Forelimb muscle (tissue), 1 donor: ENCODE data around the gene DIAPH2. TPM values are rescaled to one million over a fixed set of nuclear protein-coding genes. Genes with fewer than 3 reads are reported as not detected.

Source experiments
- DNase-seq: peaks from one replicate; pipeline ENCODE4 v3.0.0-alpha.2; 2013; ENCODE audit warnings: low read depth
- polyA plus RNA-seq: library from polyadenylated mRNA; unstranded; fragments of 120-200 nt; gene quantifications from one replicate; pipeline ENCODE4 v1.2.1, GENCODE V29; 2013; ENCODE audit not compliant: insufficient read length

Gene DIAPH2
- polyA plus RNA-seq, 1 donor, result 8.2 TPM

DNA sequence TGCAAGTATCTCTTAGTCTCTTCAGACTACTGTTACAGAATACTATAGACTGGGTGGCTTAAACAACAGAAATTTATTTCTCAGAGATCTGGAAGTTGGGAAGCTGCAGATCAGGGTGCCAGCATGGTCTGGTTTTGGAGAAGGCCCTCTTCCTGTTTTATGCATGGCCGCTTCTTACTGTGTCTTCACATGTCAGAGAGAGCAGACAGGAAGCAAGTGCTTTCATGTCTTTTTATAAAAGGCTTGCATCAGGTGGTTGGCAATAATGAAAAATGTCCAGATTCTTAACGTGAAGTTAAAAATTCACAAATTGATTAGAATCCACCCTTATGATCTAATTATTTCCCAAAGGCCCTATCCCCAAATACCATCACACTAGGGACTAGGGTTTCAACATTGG lies 484.0 kb downstream of the DIAPH2 start:
- no peak for DNase-seq

DNA sequence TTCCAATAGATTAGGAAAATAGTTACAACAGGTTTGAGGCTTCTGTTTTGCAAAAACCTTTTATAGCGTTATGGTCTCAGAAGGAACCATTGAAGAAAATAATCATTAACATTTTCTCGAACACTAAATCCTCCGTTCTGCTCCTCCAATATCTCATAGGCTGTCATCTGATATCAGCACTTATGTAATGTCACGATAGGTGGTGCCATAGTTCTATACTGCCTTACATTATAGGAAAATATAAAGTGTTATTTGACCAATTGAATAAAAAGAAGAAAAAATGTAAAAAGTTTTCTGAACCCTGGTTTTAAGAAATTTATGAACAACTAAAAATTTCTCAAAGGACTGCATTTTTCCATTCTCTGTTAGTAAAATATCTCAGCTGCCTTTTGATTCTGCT lies 490.5 kb downstream of the DIAPH2 start:
- no peak for DNase-seq

DNA sequence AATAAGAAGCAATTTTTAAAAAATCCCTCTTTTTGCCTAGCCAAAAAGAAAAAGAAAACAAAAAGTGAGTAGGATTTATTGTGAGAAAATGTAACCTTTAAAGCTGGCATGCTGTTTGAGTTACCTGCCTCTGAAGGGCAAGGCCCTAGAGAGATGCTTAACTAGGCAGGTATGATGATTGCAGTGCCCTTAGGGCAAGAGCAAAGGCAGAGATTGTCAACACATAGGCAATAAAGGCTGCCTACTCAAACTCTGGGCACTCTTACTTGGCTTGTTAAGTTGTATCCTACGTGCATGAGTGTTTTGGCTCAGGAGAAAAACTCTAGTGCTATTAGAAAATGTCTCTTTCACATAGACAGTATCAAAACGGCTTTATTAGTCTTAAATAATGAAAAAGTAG lies 505.0 kb downstream of the DIAPH2 start:
- no peak for DNase-seq

DNA sequence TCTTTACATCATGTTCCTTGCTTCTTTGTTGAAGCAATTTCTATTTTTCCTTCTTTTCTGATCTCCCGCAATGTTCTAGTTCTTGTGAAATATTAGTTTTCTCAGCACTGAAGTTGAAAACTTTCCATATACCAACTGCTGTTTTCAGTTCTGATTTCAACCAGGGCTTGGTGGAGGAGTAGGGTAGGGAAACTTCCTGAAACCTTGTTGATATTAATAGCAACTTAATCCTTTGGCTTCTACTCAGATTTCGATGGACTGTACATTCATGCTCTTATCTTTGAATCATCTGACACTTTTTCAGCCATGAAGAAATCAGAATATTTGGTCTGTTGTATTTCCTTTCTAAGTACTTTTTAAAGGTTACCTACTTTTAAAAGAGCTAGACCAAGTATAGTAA lies 514.9 kb downstream of the DIAPH2 start:
- no peak for DNase-seq

DNA sequence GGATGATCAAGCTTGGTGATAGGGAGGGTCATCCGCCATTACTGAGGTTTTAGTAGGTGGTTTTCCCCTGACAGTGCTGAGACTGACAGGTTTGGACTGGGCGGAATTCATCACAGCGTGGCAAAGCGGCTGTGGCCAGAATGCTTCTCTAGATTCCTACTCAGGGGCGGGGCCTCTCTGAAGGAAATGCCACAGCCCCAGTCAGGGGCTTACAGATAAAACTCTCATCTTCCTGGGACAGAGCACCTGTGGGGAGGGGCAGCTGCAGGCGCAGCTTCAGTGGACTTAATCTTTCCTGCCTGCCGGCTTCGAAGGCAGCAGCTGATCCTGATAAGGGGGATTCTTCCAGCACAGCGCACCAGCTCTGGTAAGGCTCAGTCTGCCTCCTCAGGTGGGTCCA lies 515.8 kb downstream of the DIAPH2 start:
- no peak for DNase-seq

DNA sequence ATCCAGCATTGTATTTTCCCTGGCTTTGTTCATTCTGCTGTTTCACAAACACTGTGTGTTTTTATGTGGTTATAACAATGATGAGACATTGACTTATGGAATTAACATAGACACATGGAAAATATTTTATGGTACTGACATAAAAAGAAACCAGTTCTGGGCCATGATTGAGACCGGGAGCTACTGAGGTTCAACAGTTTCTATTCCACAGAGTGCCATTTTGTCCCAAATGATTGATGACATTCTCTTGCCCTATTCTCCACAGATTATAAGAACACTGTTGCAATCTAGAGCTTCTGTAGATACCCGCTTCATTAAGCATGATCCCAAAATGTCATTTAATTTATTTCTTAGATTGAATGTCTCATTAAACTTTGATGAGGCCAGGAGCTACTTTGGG lies 525.9 kb downstream of the DIAPH2 start:
- no peak for DNase-seq

DNA sequence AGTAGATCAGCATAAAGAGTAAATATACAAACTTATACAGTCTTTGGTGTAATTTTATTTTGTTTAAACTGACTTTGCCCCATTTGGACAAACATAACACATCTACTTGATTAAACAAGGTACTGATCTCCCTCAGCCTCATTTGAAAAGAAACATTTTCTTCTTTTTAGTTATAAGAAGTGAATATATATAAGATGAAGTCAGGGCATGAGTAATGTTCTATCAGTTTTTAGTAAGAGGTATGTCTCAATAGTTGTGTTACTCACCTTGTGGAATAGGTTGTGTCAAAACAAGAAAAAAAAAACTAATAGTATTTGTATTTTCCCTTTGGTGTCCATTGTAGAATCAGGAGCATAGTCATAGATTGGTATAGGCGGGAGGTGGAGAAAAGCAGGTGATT lies 526.4 kb downstream of the DIAPH2 start:
- DNase-seq, result no peak

DNA sequence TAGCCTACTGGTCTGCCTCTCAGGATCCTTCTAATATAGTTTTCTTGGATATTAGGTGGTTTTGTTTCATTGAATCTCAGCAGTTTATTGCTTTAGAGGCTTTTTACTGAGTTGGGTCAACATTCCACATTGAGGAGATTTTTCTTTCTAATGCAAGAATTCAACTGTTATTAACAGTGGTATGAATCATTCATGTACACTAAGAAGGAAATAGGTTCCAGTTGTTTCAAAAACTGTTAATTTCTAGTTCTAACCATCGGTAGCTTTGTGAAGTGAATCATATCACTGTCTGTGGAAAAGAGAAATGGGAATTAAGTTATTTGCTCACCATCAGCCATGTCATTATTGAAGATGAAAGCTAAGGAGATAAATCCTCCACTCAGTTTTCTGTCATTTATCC lies 530.5 kb downstream of the DIAPH2 start:
- DNase-seq, result no peak

DNA sequence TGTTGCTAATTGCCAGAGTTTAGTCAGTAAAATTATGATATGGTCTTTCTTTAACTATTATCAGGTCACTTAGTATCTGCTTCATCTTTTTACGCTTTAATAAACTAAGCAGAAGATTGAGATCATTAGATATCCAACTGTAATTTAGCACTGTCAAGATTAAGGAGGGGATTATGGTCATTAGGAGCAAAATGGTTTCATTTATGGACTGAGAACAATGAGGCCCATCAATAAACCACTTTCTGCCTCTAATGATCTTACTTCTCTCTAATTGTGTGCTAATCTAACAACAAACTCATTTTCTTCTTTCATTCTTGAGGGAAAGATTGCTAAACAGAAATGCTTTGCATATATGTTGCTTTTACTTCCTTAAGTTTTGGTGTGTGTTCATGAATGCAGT lies 539.5 kb downstream of the DIAPH2 start:
- no peak for DNase-seq

DNA sequence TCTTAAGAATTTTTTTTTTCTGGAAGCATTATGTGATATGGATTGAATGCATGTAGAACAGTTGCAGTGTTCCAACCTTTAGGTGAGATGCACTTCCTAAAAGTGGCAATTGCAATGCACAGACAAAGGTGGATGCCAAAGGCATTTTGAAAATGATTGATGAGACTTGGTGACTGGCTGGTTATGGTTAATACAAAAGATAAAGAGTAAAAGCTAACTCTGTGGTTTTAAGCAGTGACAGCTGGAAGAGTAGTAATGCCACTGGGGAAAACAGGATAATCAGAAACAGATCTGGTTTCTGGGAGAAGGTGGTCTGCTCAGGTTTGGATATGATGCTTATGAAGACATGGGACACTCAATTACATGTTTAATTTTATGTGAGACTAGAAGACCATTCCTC lies 544.7 kb downstream of the DIAPH2 start:
- no peak for DNase-seq

DNA sequence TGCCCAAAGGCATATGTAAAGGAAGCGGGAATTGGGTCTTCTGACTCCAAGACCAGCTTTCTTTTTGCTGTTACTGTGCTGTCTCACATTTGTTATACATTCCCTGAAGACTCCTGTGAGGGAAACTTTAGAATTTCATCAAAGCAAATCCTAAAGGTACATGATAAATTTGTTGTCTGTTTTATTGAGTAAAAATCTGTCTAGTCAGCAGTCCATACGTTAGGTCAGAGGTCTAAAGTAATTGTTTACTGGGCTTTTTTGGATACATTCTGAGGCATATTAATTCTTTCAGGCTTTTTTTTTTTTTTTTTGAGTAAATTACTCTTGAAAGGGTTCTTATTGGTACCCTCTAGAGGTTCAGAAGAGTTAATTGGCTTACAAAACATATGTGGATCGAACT lies 546.3 kb downstream of the DIAPH2 start:
- DNase-seq, result no peak

DNA sequence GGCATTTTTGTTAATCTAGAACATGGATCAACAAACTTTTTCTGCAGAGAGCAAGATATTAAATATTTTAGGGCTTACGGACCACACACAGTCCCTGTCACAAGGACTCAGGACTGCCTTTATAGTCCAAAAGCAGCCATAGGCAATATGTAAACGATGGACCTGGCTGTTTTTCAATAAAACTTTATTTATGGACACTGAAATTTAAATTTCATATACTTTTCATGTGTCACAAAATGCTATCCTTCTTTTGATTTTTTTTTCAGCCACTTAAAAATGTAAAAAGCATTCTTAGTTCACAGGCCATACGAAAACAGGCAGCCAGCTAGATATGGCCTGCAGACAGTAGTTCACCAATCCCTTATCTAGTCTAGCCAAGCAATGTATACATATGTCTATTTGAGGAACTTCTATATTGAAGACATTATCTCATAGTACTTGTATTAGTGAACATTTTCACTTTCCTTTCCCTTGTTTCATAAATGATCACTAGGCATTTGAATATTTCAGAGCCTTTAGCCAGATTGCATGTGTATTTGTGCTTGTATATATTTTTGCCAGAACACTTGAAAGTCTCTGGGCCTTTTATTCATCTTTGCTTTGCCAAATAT lies 549.9 kb downstream of the DIAPH2 start:
- no peak for DNase-seq

DNA sequence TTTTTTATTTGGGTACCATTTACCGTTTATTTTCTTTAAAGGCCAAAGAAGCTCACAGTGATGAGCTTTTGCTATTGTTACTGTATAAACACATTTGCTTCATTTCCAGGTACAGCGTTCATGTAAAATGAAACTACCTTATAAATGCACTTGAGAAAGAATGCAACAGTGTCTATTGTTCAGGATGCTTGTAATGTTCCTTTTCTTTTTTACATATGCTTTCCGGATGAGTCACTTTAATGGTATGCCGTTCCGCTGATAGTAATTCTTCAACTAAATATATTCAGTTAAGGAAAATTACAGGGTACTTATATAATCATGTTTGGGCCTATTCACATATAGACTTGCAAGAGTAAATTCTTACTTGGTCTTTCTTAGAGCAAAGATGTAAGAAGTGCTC lies 554.0 kb downstream of the DIAPH2 start:
- no peak for DNase-seq

DNA sequence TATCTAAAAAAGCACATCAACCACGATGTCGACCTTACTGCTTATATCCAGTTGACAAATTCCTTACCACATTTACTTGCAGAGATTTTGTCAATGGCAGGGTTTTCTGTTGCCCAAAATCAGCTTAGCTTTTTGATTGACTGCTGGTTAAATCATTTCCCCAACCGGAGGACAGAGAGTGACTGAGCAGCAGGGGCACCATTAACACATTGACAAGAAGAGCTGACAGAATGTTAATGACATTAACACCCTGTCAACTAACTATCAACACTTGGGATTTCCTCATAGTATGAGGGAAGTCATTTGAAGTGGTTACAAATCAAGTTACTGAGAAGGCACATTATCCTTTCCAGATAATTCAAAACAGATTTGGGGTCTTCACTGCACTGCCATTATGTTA lies 567.5 kb downstream of the DIAPH2 start:
- DNase-seq, result no peak

DNA sequence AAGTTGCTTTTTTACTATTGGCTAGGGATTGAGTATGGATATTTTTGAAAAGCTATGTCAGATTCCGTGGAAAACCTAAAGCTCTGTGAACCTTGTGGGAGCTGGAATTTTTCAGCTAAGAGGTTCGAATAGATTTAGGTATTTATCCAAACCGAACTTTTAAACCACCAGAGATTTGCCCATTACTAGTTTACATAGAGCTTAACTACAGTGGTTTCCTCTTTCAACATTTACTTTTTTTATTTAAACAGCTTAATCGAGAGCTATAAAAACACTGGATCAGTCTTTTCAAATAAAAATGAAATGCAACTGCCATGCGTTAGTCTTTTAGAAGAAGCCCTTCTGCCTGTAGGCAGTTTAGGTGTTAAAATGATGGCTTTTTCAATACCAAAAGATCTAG lies 576.0 kb downstream of the DIAPH2 start:
- no peak for DNase-seq

DNA sequence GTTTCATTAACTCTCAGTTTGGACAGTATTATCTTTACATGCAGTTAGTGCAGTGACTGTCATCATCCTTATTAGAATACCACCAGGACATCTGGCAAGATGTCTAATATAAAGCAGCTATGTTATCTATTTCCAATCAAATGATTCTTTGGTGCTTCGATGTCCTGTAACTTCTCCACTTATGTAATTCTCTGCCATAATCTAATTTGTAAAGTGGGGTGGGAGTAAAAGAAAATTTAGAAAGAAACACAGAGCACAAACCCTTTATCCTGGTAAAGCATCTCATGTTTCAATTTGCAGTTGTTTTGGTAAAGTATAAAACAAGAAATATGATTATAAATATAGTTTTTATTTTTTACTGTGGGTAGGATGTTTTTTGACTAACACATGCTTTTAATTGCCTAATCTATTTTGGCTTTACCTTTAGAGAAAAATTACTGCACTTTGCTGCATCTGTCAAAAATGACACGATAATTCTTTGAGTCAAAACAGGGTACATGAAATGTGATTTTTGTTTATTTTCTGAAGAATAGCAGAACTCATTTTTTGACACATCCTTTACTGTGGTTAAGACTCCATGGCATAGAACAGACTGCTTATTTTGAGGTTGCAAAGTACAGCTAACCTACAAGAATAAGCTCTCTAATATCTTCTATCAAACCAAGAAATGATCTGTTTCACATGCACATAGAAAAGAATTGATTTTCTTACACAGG lies 581.9 kb downstream of the DIAPH2 start:
- no peak for DNase-seq

DNA sequence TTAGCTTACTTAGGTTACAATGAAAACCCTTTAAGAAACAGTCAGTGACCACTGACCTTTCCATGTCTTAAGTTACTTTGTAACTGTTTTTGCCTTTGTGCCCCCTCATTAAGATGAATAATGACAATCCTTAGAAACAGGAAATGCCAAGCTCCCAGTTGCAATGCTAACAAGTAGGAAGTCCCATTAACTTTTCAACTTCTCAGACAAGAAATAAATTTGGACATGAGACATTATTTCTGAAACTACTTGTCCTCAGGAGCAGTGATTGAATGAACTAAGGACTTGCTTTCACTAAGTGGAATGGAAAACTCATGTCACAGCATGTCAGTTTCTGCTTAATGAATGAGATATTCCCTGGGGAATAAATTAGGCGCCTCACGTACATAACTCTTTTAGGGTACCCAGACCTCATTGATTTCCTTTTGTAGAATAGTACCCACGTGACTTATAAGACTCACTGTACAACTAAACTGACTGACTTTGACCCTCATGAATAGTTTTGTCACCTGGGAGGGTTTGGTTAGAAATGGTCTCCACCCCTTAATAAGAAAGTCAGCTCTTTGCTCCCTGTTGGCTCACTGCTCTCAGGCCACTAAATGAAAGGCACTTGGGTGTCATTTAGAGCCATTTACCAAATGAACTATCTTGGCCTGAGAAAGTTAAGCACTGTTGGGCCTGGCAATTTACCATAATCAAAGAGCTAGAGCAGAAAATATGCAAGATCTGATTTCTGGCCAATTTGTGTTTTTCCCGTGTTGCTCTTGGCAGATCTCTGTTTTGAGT lies 582.9 kb downstream of the DIAPH2 start:
- DNase-seq, result no peak

DNA sequence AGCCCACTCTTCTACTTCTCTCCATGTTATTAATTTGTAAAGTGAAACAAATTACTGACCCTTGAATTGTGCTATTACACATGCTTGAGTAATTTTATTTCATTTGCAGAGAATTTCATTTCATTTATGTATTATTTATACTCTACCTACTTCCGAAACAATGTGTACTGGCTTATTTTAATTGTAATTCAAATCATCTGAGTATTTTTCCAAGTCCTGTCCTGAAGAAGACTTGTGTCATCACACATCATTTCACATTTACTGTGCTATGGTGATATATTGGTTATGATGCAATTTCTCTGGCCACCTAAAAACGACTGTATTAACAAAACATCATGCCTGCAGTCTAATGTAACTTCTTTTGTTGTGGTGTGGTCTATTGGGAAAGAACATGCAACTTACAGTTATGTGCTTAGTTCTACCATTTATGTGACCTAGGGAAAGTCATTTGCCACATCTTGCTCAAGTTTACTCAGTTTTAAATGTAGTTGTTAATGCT lies 583.6 kb downstream of the DIAPH2 start:
- no peak for DNase-seq

DNA sequence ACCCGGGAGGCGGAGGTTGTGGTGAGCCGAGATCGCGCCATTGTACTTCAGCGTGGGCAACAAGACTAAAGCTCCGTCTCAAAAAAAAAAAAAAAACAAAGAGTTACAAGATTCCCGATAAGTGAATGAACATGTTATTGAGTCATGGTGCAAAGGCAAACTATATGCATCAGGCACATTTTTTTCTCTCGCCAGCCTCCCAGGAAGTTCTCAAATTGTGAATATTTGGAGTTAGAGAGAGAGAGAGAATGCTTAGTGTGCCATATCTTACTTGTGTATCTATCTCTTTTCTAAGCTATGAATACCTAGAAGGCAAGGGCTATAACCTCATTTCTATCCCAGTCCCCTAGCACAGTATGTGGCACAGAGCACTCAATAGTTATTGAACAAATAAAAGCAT lies 599.9 kb downstream of the DIAPH2 start:
- no peak for DNase-seq

DNA sequence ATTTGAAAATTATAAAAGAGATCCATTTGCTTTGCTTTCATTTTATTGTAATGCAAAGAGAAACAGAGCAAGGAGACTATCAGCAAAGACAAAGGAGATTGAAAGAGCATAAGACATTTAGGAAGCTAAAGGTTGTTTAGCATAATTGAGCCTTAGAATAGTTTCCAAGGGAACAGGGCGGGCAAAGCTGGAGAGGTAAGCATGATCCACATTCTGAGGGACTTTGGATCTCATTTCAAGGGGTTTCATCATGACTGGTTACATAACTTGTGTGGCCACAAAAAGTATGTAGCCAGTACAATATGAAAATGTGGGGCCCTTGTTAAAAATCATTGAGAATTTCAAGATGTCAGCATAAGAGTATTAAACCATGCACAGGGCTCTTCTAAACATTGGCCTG lies 605.6 kb downstream of the DIAPH2 start:
- no peak for DNase-seq

DNA sequence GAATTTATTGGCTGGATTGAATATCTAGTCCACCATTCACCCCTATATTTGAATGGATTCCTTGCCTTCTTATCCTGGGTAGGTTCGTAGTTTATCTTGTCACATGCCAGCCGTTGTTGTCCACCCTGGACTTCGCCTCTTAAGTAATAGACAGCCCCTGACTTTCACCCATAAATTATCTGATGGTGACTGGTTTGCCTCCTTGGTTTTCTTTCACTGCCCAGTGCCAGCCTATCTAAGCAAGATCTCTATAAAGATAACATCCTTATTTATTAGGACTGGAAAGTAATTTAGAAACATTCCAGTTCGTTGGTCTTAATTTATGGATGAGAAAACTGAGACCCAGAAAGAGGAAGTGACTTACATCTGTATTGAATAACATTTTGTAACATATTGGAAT lies 609.4 kb downstream of the DIAPH2 start:
- DNase-seq, result no peak

DNA sequence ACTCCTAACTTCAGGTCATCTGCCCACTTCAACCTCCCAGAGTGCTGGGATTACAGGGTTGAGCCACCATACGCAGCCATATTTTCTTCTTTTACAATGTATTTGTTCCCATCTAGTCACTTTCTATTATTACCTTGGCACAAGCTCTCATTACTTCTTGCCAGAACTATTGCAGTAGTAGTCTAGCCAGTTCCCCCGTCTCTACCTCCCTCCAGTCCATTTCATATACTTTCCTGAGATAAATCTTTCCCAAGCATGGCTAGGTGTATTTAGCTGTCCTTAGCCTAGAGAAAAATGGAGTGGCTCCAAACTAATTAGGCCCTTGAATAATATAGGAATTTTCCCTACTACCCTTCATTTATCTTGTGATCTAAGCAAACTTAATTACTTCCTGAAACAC lies 611.3 kb downstream of the DIAPH2 start:
- no peak for DNase-seq
